HG02623 (cell line): ENCODE results near the gene PLXNA2.

ENCODE experiments used
- ATAC-seq: cut with Tn5 transposase; IDR thresholded peaks from one replicate; pipeline ENCODE4 v1.9.1; 2021; ENCODE audit warnings: moderate library complexity; ENCODE audit not compliant: unreplicated experiment

PLXNA2 gene

GRCh38 chr1:208225954-208226937, 17.9 kb downstream of the PLXNA2 start:
- ATAC-seq: no peak

- ATAC-seq: no peak
These were observed 19.9 kb downstream of the PLXNA2 start for GRCh38 chr1:208224192-208224713.

- ATAC-seq: no peak
These were observed 21.0 kb downstream of the PLXNA2 start for GRCh38 chr1:208223136-208223535.

GRCh38 chr1:208222376-208223126, 21.6 kb downstream of the PLXNA2 start:
- ATAC-seq: no peak

- no peak for ATAC-seq
These were observed 22.9 kb downstream of the PLXNA2 start for GRCh38 chr1:208221291-208221622.

- no peak for ATAC-seq
These were observed 24.4 kb downstream of the PLXNA2 start for GRCh38 chr1:208219659-208220282.

- no peak for ATAC-seq
These were observed 25.0 kb downstream of the PLXNA2 start for GRCh38 chr1:208219098-208219658.

GRCh38 chr1:208218237-208219097, 25.7 kb downstream of the PLXNA2 start:
- ATAC-seq: no peak

- no peak for ATAC-seq
These were observed 26.4 kb downstream of the PLXNA2 start for GRCh38 chr1:208217781-208218180.

GRCh38 chr1:208216806-208217205, 27.4 kb downstream of the PLXNA2 start:
- ATAC-seq: no peak

- no peak for ATAC-seq
These were observed 28.1 kb downstream of the PLXNA2 start for GRCh38 chr1:208216062-208216461.

- ATAC-seq: no peak
These were observed 28.8 kb downstream of the PLXNA2 start for GRCh38 chr1:208215393-208215792.

- no peak for ATAC-seq
These were observed 30.4 kb downstream of the PLXNA2 start for GRCh38 chr1:208213786-208214185.

GRCh38 chr1:208212893-208213292, 31.3 kb downstream of the PLXNA2 start:
- no peak for ATAC-seq

GRCh38 chr1:208211921-208212843, 32.0 kb downstream of the PLXNA2 start:
- ATAC-seq: no peak

- ATAC-seq: no peak
These were observed 34.1 kb downstream of the PLXNA2 start for GRCh38 chr1:208209896-208210589.

GRCh38 chr1:208209286-208209685, 34.9 kb downstream of the PLXNA2 start:
- no peak for ATAC-seq

GRCh38 chr1:208208132-208208487, 36.1 kb downstream of the PLXNA2 start:
- no peak for ATAC-seq
